Endothelial cell of umbilical vein (primary cell): ENCODE data around the gene LARGE1.

Experiments used
- CTCF ChIP-seq, 2 donors: IDR thresholded peaks; 1 replicate in 1 of 2; 2 replicates in 1 of 2; pipeline ENCODE4 v1.5.1; 2011; ENCODE audit warnings: low read length in 2 of 2, mild to moderate bottlenecking in 2 of 2, moderate library complexity in 2 of 2, control low read depth in 1 of 2, inconsistent platforms in 1 of 2, low read depth in 1 of 2; ENCODE audit not compliant: insufficient read depth in 1 of 2; ENCODE audit errors: extremely low read depth in 1 of 2
- EZH2 ChIP-seq: IDR thresholded peaks from 2 replicates; pipeline ENCODE4 v1.6.1; 2012; ENCODE audit warnings: borderline replicate concordance, low read depth, mild to moderate bottlenecking, moderate library complexity, low read length, inconsistent platforms; ENCODE audit not compliant: severe bottlenecking
- MYC ChIP-seq: IDR thresholded peaks from one replicate; pipeline ENCODE4 v1.6.1; 2011; ENCODE audit warnings: mild to moderate bottlenecking, low read depth, low read length
- POLR2A ChIP-seq: IDR thresholded peaks from 2 replicates; pipeline ENCODE4 v1.6.1; 2012; ENCODE audit warnings: low read depth, mild to moderate bottlenecking, control low read depth, low read length
- POLR2AphosphoS5 ChIP-seq: IDR thresholded peaks from 2 replicates; pipeline ENCODE4 v1.6.1; 2012; ENCODE audit warnings: low read depth, mild to moderate bottlenecking, control low read depth, low read length, moderate library complexity; ENCODE audit not compliant: insufficient read depth

GRCh38 chr22:33598821-33599220, 321.5 kb downstream of the LARGE1 start:
- TF ChIP-seq CTCF (IDR thresholded peaks at IDR 0.05; ENCODE audit: extremely low read depth in 1 of 2, insufficient read depth in 1 of 2, low read depth in 1 of 2, low read length in 2 of 2), result no peak
- no peak for TF ChIP-seq POLR2AphosphoS5
- no peak for TF ChIP-seq POLR2A
- no peak for TF ChIP-seq MYC
- no peak for TF ChIP-seq EZH2
